ENCODE data around the gene RBM33.

GRCh38 chr7:155734445-155734809 is 90.0 kb downstream of the RBM33 start:
- TF ChIP-seq ZNF121 (CRISPR knock-in tag; IDR thresholded peaks at IDR 0.05): no peak
- TF ChIP-seq CREB3 (CRISPR knock-in tag; IDR thresholded peaks at IDR 0.05): no peak
- no peak for TF ChIP-seq TCF7L2 (IDR thresholded peaks at IDR 0.05; ENCODE audit: low read depth, low read length)
- TF ChIP-seq MTA3 (CRISPR knock-in tag; IDR thresholded peaks at IDR 0.05): no peak
- no peak for TF ChIP-seq CTCF (CRISPR knock-in tag; IDR thresholded peaks at IDR 0.05)
- TF ChIP-seq CAMTA2 (CRISPR knock-in tag; IDR thresholded peaks at IDR 0.05; ENCODE audit: borderline replicate concordance): no peak
- TF ChIP-seq BRCA1 (CRISPR knock-in tag; IDR thresholded peaks at IDR 0.05): no peak
- TF ChIP-seq MAZ (IDR thresholded peaks at IDR 0.05; ENCODE audit: borderline replicate concordance, low read depth, low read length): no peak
- TF ChIP-seq MAZ (CRISPR knock-in tag; IDR thresholded peaks at IDR 0.05; ENCODE audit: low read depth): no peak
